H1 (cell line): Measurements from ENCODE around the gene KLHDC8A. TPM values are rescaled to one million over a fixed set of nuclear protein-coding genes. Genes with fewer than 3 reads are reported as not detected.

Experiments used
- CTCF ChIA-PET: fragments of 300-600 bp; sonication (Branson Sonifier 250); formaldehyde crosslinking; loops from one replicate; lab custom pipeline; 2021; ENCODE audit not compliant: partially characterized antibody; lab: Charles Lee
- POLR2A ChIA-PET: fragments of 300-600 bp; sonication (Branson Sonifier 250); formaldehyde crosslinking; loops from one replicate; lab custom pipeline; 2021; ENCODE audit warnings: inconsistent platforms; ENCODE audit not compliant: partially characterized antibody; lab: Charles Lee
- DNase-seq, 2 experiments: peaks; one replicate each; pipeline versions ENCODE4 v3.0.0 to v3.0.0-alpha.2; 2010 to 2022; ENCODE audit warnings: low spot score in 2 of 2, low read depth in 1 of 2, mixed read lengths in 1 of 2
- FAIRE-seq: peaks from 2 replicates; lab custom pipeline; 2011; peaks lifted over from hg19 to GRCh38; lab: Jason Lieb, UNC
- H2AFZ ChIP-seq: 2 replicates; pipeline ENCODE4 v1.8.1; 2012; ENCODE audit warnings: low read length, inconsistent platforms
- H2AK5ac ChIP-seq: 2 replicates; pipeline ENCODE4 v1.6.1; 2013; ENCODE audit warnings: low read depth, low read length
- H2BK120ac ChIP-seq: replicated peaks from 2 replicates; pipeline ENCODE3; 2013; ENCODE audit warnings: low read depth, low read length, inconsistent platforms
- H2BK12ac ChIP-seq: 2 replicates; pipeline ENCODE4 v1.6.1; 2013; ENCODE audit warnings: low read depth, low read length
- H2BK15ac ChIP-seq: 2 replicates; pipeline ENCODE4 v1.6.1; 2013; ENCODE audit warnings: low read length
- H2BK20ac ChIP-seq: 2 replicates; pipeline ENCODE4 v1.6.1; 2013; ENCODE audit warnings: low read length
- H2BK5ac ChIP-seq: 2 replicates; pipeline ENCODE4 v1.6.1; 2013; ENCODE audit warnings: low read depth, low read length
- H3K14ac ChIP-seq: 2 replicates; pipeline ENCODE4 v1.6.1; 2013; ENCODE audit warnings: inconsistent platforms; ENCODE audit not compliant: insufficient read length
- H3K18ac ChIP-seq: 2 replicates; pipeline ENCODE4 v1.6.1; 2013; ENCODE audit warnings: low read length; ENCODE audit errors: extremely low read depth
- H3K23ac ChIP-seq: 2 replicates; pipeline ENCODE4 v1.6.1; 2013; ENCODE audit warnings: inconsistent platforms; ENCODE audit not compliant: insufficient read length
- H3K23me2 ChIP-seq: 2 replicates; pipeline ENCODE4 v1.6.1; 2013; ENCODE audit warnings: low read depth, low read length
- H3K27ac ChIP-seq: 2 replicates; pipeline ENCODE4 v1.6.1; 2011; ENCODE audit warnings: low read depth, low read length, inconsistent platforms
- H3K27me3 ChIP-seq, 4 experiments: replicated peaks in 1 of 4; 1 replicate in 1 of 4; 2 replicates in 3 of 4; pipeline versions ENCODE4 v1.6.1 to v1.8.1; 2011 to 2013; ENCODE audit warnings: low read length in 3 of 4, mild to moderate bottlenecking in 3 of 4, inconsistent platforms in 2 of 4, mixed read lengths in 2 of 4, moderate library complexity in 1 of 4; ENCODE audit not compliant: control insufficient read depth in 3 of 4, insufficient read depth in 3 of 4; ENCODE audit errors: extremely low read depth in 1 of 4
- H3K36me3 ChIP-seq, 4 experiments: 2 replicates each; pipeline versions ENCODE4 v1.6.1 to v1.8.1; 2011 to 2013; ENCODE audit warnings: mild to moderate bottlenecking in 4 of 4, low read length in 3 of 4, moderate library complexity in 2 of 4, control low read depth in 1 of 4, inconsistent platforms in 1 of 4; ENCODE audit not compliant: insufficient read depth in 4 of 4, control insufficient read depth in 2 of 4
- H3K4ac ChIP-seq: replicated peaks from 2 replicates; pipeline ENCODE3; 2013; ENCODE audit warnings: low read length, low read depth, mixed read lengths, inconsistent platforms; ENCODE audit not compliant: insufficient read length
- H3K4me1 ChIP-seq, 4 experiments: replicated peaks in 1 of 4; 1 replicate in 1 of 4; 2 replicates in 3 of 4; pipeline versions ENCODE4 v1.6.1 to v1.8.1; 2011 to 2013; ENCODE audit warnings: low read length in 3 of 4, inconsistent platforms in 2 of 4, mixed read lengths in 1 of 4; ENCODE audit not compliant: insufficient read depth in 4 of 4, control insufficient read depth in 3 of 4
- H3K4me2 ChIP-seq, 2 experiments: 2 replicates each; pipeline versions ENCODE4 v1.6.1 to v1.8.1; 2011 to 2013; ENCODE audit warnings: low read depth in 2 of 2, low read length in 2 of 2, control low read depth in 1 of 2, inconsistent platforms in 1 of 2, mild to moderate bottlenecking in 1 of 2; ENCODE audit not compliant: insufficient read depth in 1 of 2
- H3K4me3 ChIP-seq, 4 experiments: fragments of 200-600, 300-600 bp in 1 of 4; sonication (generic), shearing (Covaris generic), sonication (Bioruptor Twin) in 1 of 4; 2 replicates each; pipeline versions ENCODE4 v1.5.1 to v1.8.1; 2011 to 2016; ENCODE audit warnings: low read length in 4 of 4, low read depth in 3 of 4, control low read depth in 2 of 4, inconsistent platforms in 2 of 4, mild to moderate bottlenecking in 2 of 4, mixed read lengths in 1 of 4, moderate library complexity in 1 of 4; ENCODE audit not compliant: insufficient read depth in 2 of 4; ENCODE audit errors: extremely low read depth in 1 of 4
- H3K56ac ChIP-seq: replicated peaks from 2 replicates; pipeline ENCODE3; 2013; ENCODE audit warnings: low read depth, mild to moderate bottlenecking, mixed read lengths, low read length, inconsistent platforms; ENCODE audit not compliant: insufficient read length
- H3K79me1 ChIP-seq: 2 replicates; pipeline ENCODE4 v1.6.1; 2013; ENCODE audit warnings: low read depth, low read length, control low read depth
- H3K79me2 ChIP-seq, 2 experiments: 2 replicates each; pipeline versions ENCODE4 v1.6.1 to v1.8.1; 2012 to 2013; ENCODE audit warnings: low read length in 2 of 2, mild to moderate bottlenecking in 2 of 2, inconsistent platforms in 1 of 2; ENCODE audit not compliant: insufficient read depth in 2 of 2, control insufficient read depth in 1 of 2
- H3K9ac ChIP-seq, 4 experiments: replicated peaks in 1 of 4; 1 replicate in 1 of 4; 2 replicates in 3 of 4; pipeline versions ENCODE4 v1.6.1 to v1.8.1; 2011 to 2013; ENCODE audit warnings: low read depth in 3 of 4, low read length in 3 of 4, control low read depth in 2 of 4, mild to moderate bottlenecking in 2 of 4, moderate library complexity in 2 of 4, inconsistent platforms in 1 of 4; ENCODE audit errors: extremely low read depth in 1 of 4
- H3K9me3 ChIP-seq, 2 experiments: 2 replicates each; pipeline versions ENCODE4 v1.6.1 to v1.8.1; 2012 to 2013; ENCODE audit warnings: mild to moderate bottlenecking in 2 of 2, moderate library complexity in 2 of 2, control low read depth in 1 of 2, inconsistent platforms in 1 of 2, low read depth in 1 of 2, low read length in 1 of 2, mixed read lengths in 1 of 2; ENCODE audit not compliant: insufficient read depth in 2 of 2
- H4K20me1 ChIP-seq, 2 experiments: replicated peaks in 1 of 2; 2 replicates each; pipeline versions ENCODE3 to v1.8.1; 2011 to 2013; ENCODE audit warnings: inconsistent platforms in 2 of 2, low read length in 2 of 2, mild to moderate bottlenecking in 1 of 2; ENCODE audit not compliant: insufficient read depth in 2 of 2, control insufficient read depth in 1 of 2
- H4K5ac ChIP-seq: 2 replicates; pipeline ENCODE4 v1.6.1; 2013; ENCODE audit warnings: low read length, low read depth, mixed read lengths, inconsistent platforms; ENCODE audit not compliant: insufficient read length
- H4K8ac ChIP-seq: 2 replicates; pipeline ENCODE4 v1.8.0; 2013; ENCODE audit warnings: mild to moderate bottlenecking, moderate library complexity, low read length, inconsistent platforms; ENCODE audit not compliant: insufficient read depth; ENCODE audit errors: extremely low read depth
- H4K91ac ChIP-seq: replicated peaks from 2 replicates; pipeline ENCODE3; 2013; ENCODE audit warnings: low read length, mixed read lengths, inconsistent platforms; ENCODE audit not compliant: insufficient read length
- RAD21 ChIP-seq, 2 experiments: IDR thresholded peaks in 1 of 2; conservative IDR thresholded peaks in 1 of 2; 2 replicates each; pipeline ENCODE4 v1.6.1; 2011; ENCODE audit warnings: low read depth in 2 of 2, low read length in 2 of 2, improper control_type of control experiment in 1 of 2, inconsistent platforms in 1 of 2, mild to moderate bottlenecking in 1 of 2, moderate library complexity in 1 of 2
- SP2 ChIP-seq: IDR thresholded peaks from 2 replicates; pipeline ENCODE4 v1.6.1; 2012; ENCODE audit warnings: mild to moderate bottlenecking, low read length, inconsistent platforms
- whole genome bisulfite sequencing, 2 experiments: shearing (Covaris generic) in 1 of 2; methylation state at CpG; one replicate each; pipeline versions ENCODE4 v1.1.6 to v1.1.7; 2013 to 2015; ENCODE audit warnings: low lambda C conversion rate in 2 of 2, mixed read lengths in 2 of 2, inconsistent platforms in 1 of 2, low coverage in 1 of 2, missing lambda C conversion rate in 1 of 2; ENCODE audit not compliant: insufficient replicate concordance in 2 of 2, insufficient coverage in 1 of 2, insufficient read length in 1 of 2; ENCODE audit errors: extremely low coverage in 1 of 2, missing lambda C conversion rate in 1 of 2; 5-methylcytosine and 5-hydroxymethylcytosine counted together
- polyA plus RNA-seq, 7 experiments: library from polyadenylated mRNA; depleted of rRNA in 3 of 7; stranded (reverse) in 5 of 7; unstranded in 2 of 7; fragments of >200 nt in 5 of 7; fragments of 200-250 nt in 2 of 7; gene quantifications; 1 replicate in 5 of 7; 2 replicates in 1 of 7; 4 replicates in 1 of 7; pipeline versions ENCODE4 v1.2.1 to v1.2.3, GENCODE V29; 2011 to 2013; ENCODE audit warnings: missing spikeins in 2 of 7, mixed read lengths in 2 of 7
- total RNA-seq: library from RNA; stranded (reverse); fragmentation: NEBNext Ultra II Directional; extraction: Animal tissue kit (Norgen Biotek cat#: 25700); gene quantifications from 2 replicates; pipeline ENCODE4 v1.2.1, GENCODE V29; 2021
- TF ChIP-seq, protein P1 (sequence below), 3 experiments: IDR thresholded peaks; 1 replicate in 2 of 3; 2 replicates in 1 of 3; pipeline versions ENCODE4 v1.5.1 to v1.6.1; 2011; ENCODE audit warnings: low read length in 3 of 3, mild to moderate bottlenecking in 3 of 3, inconsistent platforms in 2 of 3, low read depth in 1 of 3, moderate library complexity in 1 of 3; ENCODE audit not compliant: insufficient read depth in 1 of 3; ENCODE audit errors: control extremely low read depth in 1 of 3

Gene KLHDC8A
- total and polyA plus RNA-seq, 2 of the 8 experiments (the other 6 are each of a cell fraction or from before 2014, with no cell fraction given): 1.9 to 3.4 TPM

DNA sequence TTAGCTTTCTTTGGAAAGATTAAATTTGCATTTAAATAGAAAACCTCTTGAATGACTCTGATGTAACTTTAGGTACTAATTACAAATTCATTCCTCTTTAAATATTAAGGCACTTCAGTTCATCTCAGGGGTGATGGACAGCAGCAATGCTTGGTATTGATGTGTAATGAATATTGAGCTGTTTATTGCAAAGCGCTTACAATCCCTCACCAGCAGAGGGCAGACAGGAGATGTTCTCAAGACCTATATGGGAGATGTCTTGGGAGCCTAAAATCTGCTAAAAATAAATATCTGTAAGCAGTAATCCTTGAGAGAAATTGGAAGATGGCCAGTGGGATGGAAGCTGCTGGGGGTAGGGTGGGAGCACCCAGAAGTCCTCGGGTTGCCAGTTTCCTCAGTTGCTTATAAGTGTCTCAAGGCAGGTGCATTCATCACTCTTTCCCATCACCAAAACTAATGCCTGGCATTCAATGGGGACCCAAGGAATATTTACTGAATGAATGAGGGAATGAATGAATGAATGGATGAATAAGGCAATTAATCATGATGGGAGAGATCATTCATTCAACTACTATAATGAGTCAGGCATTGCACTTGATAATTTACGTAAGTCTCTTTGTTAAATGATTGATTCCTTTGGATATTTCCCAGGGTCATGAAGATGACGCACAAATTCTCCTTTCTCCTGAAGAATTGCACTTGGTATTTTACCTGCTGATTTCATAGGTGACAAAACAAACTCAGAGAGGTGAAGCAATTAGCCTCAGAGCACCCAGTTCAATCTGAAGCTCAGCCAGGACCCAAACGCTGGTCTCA is 2.3 kb downstream of the KLHDC8A start:
- DNase-seq: peak in 1 of 2 experiments; percentile 69
- POLR2A ChIA-PET: interaction anchor here (0.6 to 1.5 kb wide), 5 partner anchors 9 to 293 kb away, joined by 3 to 4 read pairs (median 4); no protein-coding TSS in a partner anchor
- TF ChIP-seq SP2: no peak
- TF ChIP-seq, protein P1, sequence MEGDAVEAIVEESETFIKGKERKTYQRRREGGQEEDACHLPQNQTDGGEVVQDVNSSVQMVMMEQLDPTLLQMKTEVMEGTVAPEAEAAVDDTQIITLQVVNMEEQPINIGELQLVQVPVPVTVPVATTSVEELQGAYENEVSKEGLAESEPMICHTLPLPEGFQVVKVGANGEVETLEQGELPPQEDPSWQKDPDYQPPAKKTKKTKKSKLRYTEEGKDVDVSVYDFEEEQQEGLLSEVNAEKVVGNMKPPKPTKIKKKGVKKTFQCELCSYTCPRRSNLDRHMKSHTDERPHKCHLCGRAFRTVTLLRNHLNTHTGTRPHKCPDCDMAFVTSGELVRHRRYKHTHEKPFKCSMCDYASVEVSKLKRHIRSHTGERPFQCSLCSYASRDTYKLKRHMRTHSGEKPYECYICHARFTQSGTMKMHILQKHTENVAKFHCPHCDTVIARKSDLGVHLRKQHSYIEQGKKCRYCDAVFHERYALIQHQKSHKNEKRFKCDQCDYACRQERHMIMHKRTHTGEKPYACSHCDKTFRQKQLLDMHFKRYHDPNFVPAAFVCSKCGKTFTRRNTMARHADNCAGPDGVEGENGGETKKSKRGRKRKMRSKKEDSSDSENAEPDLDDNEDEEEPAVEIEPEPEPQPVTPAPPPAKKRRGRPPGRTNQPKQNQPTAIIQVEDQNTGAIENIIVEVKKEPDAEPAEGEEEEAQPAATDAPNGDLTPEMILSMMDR (IDR thresholded peaks at IDR 0.05; ENCODE audit: control extremely low read depth in 1 of 3, insufficient read depth in 1 of 3, low read depth in 1 of 3, low read length in 3 of 3): peak in 2 of 3 experiments; percentile 75 to 84; a peak in 3 of 4 replicates
- peak; percentile 56 to 66 for TF ChIP-seq RAD21 (IDR thresholded peaks at IDR 0.05 in 1 of 2, conservative IDR thresholded peaks at IDR 0.05 in 1 of 2; ENCODE audit: low read depth in 2 of 2, low read length in 2 of 2)

More for the DNA sequence above, 2.3 kb downstream of the KLHDC8A start:
- Histone ChIP-seq H2AK5ac (no peak overlapping the region), H3K23ac (no peak overlapping the region), H3K18ac (no peak overlapping the region), H3K4ac (no peak overlapping the region), H3K36me3 (no peaks in the 10 kb centered on the region), H4K20me1 (no peaks in the 10 kb centered on the region), H2BK20ac (no peak overlapping the region; the same call in 1 of the 2 replicates), H3K23me2 (no peaks in the 10 kb centered on the region), H3K14ac (no peak overlapping the region), H4K8ac (no peak overlapping the region), H3K79me2 (no peaks in the 10 kb centered on the region), H3K79me1 (no peaks in the 10 kb centered on the region), H3K9ac (no peak overlapping the region), H2BK15ac (0 out of 2 replicates have a peak overlapping the region, but pooled peaks have one; percentile 4), H4K91ac (no peak overlapping the region), H2BK5ac (0 out of 2 replicates have a peak overlapping the region, but pooled peaks have one; percentile 31), H2BK12ac (no peak overlapping the region), H3K27ac (no peak overlapping the region), H3K56ac (no peak overlapping the region), H2AFZ (no peak overlapping the region), H2BK120ac (peak overlapping the region; percentile 1), H3K27me3 (no peaks in the 10 kb centered on the region), H3K4me3 (no peak overlapping the region), H4K5ac (no peak overlapping the region), H3K4me2 (no peak overlapping the region), H3K4me1 (peaks cover 22 to 46% (median 30%) of the 10 kb centered on the region in 4 experiments), H3K9me3 (no peaks in the 10 kb centered on the region)
- CTCF ChIA-PET: interaction anchor here (0.6 to 67.1 kb wide), 62 partner anchors 9 to 277 kb away, joined by 3 to 2424 read pairs (median 4); partner anchors contain the start of genes BLACAT1, CDK18, NUAK2 and TMCC2
- 47% methylated on average over 5 of the region's 5 CpGs; no CpG with 5 or more reads in 1 of the 2 experiments for WGBS, 2 experiments
- peak; percentile 83 for FAIRE-seq
